Measurements from ENCODE around the gene GALNT10. TPM values are rescaled to one million over a fixed set of nuclear protein-coding genes. Genes with fewer than 3 reads are reported as not detected.

The GALNT10 gene
- total and polyA plus RNA-seq, 2 experiments from 2014 or later = 3.2 to 12.9 TPM

DNA sequence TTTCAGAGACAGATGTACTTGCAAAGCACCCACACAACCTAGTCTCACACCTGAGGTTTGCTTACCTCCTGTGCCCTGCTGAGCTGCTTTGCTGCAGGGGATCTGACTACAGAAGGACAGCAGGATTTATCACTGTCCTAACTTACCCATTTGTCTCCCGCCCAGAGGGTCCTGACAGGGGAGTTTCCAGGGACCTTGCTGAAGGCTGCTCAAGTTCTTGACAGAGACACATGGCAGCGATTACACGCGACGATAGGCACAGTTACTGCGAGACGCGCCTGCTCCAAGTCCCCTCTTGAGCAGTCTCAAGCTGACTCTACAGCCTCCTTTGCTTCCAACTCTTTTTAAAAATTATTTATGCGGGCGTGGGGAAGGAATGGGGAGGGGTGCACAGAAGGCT lies 24.6 kb upstream of the GALNT10 start:
- Histone ChIP-seq H3K9me2 (ENCODE audit: insufficient read depth) (no peaks in the 10 kb centered on the region), H2AFZ (peak overlapping the region; percentile 93), H3K79me2 (replicated peaks; ENCODE audit: insufficient read depth) (no peaks in the 10 kb centered on the region), H3K36me3 (ENCODE audit: insufficient read depth) (no peaks in the 10 kb centered on the region), H3K27me3 (ENCODE audit: insufficient read depth) (no peaks in the 10 kb centered on the region), H4K20me1 (replicated peaks; ENCODE audit: insufficient read depth) (no peaks in the 10 kb centered on the region), H3K4me1 (ENCODE audit: insufficient read depth) (peaks cover 49% of the 10 kb centered on the region), H3F3A (replicated peaks; ENCODE audit: low read depth) (no peaks in the 10 kb centered on the region), H3K4me2 (peak overlapping the region; percentile 46; the same call in 1 of the 2 replicates), H3K27ac (ENCODE audit: low read depth) (no peak overlapping the region), H3K4me3 (no peak overlapping the region)
- Mint-ChIP-seq H3K4me1 (peaks cover 56% of the 10 kb centered on the region), H3K4me3 (no peak overlapping the region), H3K9me3 (no peaks in the 10 kb centered on the region), H3K36me3 (ENCODE audit: low read depth) (no peaks in the 10 kb centered on the region), H3K27me3 (ENCODE audit: insufficient read depth, low read depth, poor library complexity) (peaks cover 17% of the 10 kb centered on the region), H3K27ac (peak overlapping the region; percentile 25; the same call in 1 of the 2 replicates)
- TF ChIP-seq, protein P1, sequence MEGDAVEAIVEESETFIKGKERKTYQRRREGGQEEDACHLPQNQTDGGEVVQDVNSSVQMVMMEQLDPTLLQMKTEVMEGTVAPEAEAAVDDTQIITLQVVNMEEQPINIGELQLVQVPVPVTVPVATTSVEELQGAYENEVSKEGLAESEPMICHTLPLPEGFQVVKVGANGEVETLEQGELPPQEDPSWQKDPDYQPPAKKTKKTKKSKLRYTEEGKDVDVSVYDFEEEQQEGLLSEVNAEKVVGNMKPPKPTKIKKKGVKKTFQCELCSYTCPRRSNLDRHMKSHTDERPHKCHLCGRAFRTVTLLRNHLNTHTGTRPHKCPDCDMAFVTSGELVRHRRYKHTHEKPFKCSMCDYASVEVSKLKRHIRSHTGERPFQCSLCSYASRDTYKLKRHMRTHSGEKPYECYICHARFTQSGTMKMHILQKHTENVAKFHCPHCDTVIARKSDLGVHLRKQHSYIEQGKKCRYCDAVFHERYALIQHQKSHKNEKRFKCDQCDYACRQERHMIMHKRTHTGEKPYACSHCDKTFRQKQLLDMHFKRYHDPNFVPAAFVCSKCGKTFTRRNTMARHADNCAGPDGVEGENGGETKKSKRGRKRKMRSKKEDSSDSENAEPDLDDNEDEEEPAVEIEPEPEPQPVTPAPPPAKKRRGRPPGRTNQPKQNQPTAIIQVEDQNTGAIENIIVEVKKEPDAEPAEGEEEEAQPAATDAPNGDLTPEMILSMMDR (conservative IDR thresholded peaks at IDR 0.05; ENCODE audit: low read depth in 2 of 2) = no peak
- TF ChIP-seq JUNB (IDR thresholded peaks at IDR 0.05; ENCODE audit: unreplicated experiment) (no peak), ZNF114 (CRISPR knock-in tag; IDR thresholded peaks at IDR 0.05) (no peak), ZNF331 (CRISPR knock-in tag; IDR thresholded peaks at IDR 0.05; ENCODE audit: low read depth) (no peak), EZH2phosphoT487 (IDR thresholded peaks at IDR 0.05; ENCODE audit: unreplicated experiment) (no peak), POLR2AphosphoS5 (IDR thresholded peaks at IDR 0.05; ENCODE audit: low read depth) (no peak), STAT1 (IDR thresholded peaks at IDR 0.05; ENCODE audit: unreplicated experiment) (no peak), EZH2 (IDR thresholded peaks at IDR 0.05; ENCODE audit: low read depth, unreplicated experiment) (no peak), CREB1 (CRISPR knock-in tag; IDR thresholded peaks at IDR 0.05; ENCODE audit: low read depth) (no peak), NANOG (IDR thresholded peaks at IDR 0.05; ENCODE audit: borderline replicate concordance) (no peak)
- TF ChIP-seq, protein P2, sequence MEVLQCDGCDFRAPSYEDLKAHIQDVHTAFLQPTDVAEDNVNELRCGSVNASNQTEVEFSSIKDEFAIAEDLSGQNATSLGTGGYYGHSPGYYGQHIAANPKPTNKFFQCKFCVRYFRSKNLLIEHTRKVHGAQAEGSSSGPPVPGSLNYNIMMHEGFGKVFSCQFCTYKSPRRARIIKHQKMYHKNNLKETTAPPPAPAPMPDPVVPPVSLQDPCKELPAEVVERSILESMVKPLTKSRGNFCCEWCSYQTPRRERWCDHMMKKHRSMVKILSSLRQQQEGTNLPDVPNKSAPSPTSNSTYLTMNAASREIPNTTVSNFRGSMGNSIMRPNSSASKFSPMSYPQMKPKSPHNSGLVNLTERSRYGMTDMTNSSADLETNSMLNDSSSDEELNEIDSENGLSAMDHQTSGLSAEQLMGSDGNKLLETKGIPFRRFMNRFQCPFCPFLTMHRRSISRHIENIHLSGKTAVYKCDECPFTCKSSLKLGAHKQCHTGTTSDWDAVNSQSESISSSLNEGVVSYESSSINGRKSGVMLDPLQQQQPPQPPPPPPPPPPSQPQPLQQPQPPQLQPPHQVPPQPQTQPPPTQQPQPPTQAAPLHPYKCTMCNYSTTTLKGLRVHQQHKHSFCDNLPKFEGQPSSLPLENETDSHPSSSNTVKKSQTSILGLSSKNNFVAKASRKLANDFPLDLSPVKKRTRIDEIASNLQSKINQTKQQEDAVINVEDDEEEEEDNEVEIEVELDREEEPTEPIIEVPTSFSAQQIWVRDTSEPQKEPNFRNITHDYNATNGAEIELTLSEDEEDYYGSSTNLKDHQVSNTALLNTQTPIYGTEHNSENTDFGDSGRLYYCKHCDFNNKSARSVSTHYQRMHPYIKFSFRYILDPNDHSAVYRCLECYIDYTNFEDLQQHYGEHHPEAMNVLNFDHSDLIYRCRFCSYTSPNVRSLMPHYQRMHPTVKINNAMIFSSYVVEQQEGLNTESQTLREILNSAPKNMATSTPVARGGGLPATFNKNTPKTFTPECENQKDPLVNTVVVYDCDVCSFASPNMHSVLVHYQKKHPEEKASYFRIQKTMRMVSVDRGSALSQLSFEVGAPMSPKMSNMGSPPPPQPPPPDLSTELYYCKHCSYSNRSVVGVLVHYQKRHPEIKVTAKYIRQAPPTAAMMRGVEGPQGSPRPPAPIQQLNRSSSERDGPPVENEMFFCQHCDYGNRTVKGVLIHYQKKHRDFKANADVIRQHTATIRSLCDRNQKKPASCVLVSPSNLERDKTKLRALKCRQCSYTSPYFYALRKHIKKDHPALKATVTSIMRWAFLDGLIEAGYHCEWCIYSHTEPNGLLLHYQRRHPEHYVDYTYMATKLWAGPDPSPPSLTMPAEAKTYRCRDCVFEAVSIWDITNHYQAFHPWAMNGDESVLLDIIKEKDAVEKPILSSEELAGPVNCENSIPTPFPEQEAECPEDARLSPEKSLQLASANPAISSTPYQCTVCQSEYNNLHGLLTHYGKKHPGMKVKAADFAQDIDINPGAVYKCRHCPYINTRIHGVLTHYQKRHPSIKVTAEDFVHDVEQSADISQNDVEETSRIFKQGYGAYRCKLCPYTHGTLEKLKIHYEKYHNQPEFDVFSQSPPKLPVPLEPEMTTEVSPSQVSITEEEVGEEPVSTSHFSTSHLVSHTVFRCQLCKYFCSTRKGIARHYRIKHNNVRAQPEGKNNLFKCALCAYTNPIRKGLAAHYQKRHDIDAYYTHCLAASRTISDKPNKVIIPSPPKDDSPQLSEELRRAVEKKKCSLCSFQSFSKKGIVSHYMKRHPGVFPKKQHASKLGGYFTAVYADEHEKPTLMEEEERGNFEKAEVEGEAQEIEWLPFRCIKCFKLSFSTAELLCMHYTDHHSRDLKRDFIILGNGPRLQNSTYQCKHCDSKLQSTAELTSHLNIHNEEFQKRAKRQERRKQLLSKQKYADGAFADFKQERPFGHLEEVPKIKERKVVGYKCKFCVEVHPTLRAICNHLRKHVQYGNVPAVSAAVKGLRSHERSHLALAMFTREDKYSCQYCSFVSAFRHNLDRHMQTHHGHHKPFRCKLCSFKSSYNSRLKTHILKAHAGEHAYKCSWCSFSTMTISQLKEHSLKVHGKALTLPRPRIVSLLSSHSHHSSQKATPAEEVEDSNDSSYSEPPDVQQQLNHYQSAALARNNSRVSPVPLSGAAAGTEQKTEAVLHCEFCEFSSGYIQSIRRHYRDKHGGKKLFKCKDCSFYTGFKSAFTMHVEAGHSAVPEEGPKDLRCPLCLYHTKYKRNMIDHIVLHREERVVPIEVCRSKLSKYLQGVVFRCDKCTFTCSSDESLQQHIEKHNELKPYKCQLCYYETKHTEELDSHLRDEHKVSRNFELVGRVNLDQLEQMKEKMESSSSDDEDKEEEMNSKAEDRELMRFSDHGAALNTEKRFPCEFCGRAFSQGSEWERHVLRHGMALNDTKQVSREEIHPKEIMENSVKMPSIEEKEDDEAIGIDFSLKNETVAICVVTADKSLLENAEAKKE (CRISPR knock-in tag; IDR thresholded peaks at IDR 0.05) = no peak
- TF ChIP-seq, protein P3, sequence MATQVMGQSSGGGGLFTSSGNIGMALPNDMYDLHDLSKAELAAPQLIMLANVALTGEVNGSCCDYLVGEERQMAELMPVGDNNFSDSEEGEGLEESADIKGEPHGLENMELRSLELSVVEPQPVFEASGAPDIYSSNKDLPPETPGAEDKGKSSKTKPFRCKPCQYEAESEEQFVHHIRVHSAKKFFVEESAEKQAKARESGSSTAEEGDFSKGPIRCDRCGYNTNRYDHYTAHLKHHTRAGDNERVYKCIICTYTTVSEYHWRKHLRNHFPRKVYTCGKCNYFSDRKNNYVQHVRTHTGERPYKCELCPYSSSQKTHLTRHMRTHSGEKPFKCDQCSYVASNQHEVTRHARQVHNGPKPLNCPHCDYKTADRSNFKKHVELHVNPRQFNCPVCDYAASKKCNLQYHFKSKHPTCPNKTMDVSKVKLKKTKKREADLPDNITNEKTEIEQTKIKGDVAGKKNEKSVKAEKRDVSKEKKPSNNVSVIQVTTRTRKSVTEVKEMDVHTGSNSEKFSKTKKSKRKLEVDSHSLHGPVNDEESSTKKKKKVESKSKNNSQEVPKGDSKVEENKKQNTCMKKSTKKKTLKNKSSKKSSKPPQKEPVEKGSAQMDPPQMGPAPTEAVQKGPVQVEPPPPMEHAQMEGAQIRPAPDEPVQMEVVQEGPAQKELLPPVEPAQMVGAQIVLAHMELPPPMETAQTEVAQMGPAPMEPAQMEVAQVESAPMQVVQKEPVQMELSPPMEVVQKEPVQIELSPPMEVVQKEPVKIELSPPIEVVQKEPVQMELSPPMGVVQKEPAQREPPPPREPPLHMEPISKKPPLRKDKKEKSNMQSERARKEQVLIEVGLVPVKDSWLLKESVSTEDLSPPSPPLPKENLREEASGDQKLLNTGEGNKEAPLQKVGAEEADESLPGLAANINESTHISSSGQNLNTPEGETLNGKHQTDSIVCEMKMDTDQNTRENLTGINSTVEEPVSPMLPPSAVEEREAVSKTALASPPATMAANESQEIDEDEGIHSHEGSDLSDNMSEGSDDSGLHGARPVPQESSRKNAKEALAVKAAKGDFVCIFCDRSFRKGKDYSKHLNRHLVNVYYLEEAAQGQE (IDR thresholded peaks at IDR 0.05; ENCODE audit: unreplicated experiment) = no peak
- TF ChIP-seq, protein P4, sequence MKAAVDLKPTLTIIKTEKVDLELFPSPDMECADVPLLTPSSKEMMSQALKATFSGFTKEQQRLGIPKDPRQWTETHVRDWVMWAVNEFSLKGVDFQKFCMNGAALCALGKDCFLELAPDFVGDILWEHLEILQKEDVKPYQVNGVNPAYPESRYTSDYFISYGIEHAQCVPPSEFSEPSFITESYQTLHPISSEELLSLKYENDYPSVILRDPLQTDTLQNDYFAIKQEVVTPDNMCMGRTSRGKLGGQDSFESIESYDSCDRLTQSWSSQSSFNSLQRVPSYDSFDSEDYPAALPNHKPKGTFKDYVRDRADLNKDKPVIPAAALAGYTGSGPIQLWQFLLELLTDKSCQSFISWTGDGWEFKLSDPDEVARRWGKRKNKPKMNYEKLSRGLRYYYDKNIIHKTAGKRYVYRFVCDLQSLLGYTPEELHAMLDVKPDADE (IDR thresholded peaks at IDR 0.05) = no peak
- ATAC-seq (peak; percentile 51), DNase-seq (ENCODE audit: low spot score) (peak; percentile 42)

Data from GM23338 (cell line).